IMR-90 (cell line): ENCODE data around the gene CST11. TPM values are rescaled to one million over a fixed set of nuclear protein-coding genes. Genes with fewer than 3 reads are reported as not detected.

ENCODE experiments used
- ATAC-seq: fragments of 200-7000 bp; cut with Tn5 transposase; 2 replicates; pipeline ENCODE4 v1.9.1; 2020; ENCODE audit warnings: low read depth, mild to moderate bottlenecking, moderate library complexity
- BruUV-seq: library from RNA; stranded (reverse); fragments of 400-500 nt; replicated peaks from 2 replicates; lab custom pipeline; 2021; lab: Mats Ljungman, UMichigan
- CTCF ChIA-PET: fragments of 300-600 bp; formaldehyde crosslinking; extraction: SDS; loops from one replicate; lab custom pipeline; 2021; ENCODE audit warnings: antibody characterized with exemption; lab: Yijun Ruan, JAX
- POLR2A ChIA-PET: fragments of 300-600 bp; sonication (Branson Sonifier 250); formaldehyde crosslinking; loops from one replicate; lab custom pipeline; 2022; ENCODE audit warnings: antibody characterized with exemption; ENCODE audit not compliant: unreplicated experiment; lab: Charles Lee
- DNase-seq: peaks from one replicate; pipeline ENCODE4 v3.0.0; 2013
- H2AFZ ChIP-seq: replicated peaks from 2 replicates; pipeline ENCODE3; 2013; ENCODE audit warnings: low read length, mild to moderate bottlenecking; ENCODE audit not compliant: poor library complexity
- H2AK5ac ChIP-seq: 2 replicates; pipeline ENCODE4 v1.6.1; 2013; ENCODE audit warnings: low read depth, low read length, inconsistent platforms
- H2AK9ac ChIP-seq: replicated peaks from 2 replicates; pipeline ENCODE3; 2013; ENCODE audit warnings: mild to moderate bottlenecking, low read depth, low read length, moderate library complexity; ENCODE audit not compliant: poor library complexity
- H2BK120ac ChIP-seq: 2 replicates; pipeline ENCODE4 v1.6.1; 2013; ENCODE audit warnings: low read depth, low read length, inconsistent platforms
- H2BK15ac ChIP-seq: 3 replicates; pipeline ENCODE4 v1.6.1; 2013; ENCODE audit warnings: low read depth, low read length, inconsistent platforms
- H2BK20ac ChIP-seq: 2 replicates; pipeline ENCODE4 v1.6.1; 2013; ENCODE audit warnings: low read depth, mild to moderate bottlenecking, inconsistent platforms, low read length, moderate library complexity
- H2BK5ac ChIP-seq: 2 replicates; pipeline ENCODE4 v1.6.1; 2013; ENCODE audit warnings: mild to moderate bottlenecking, low read depth, low read length, inconsistent platforms; ENCODE audit not compliant: poor library complexity, severe bottlenecking
- H3K14ac ChIP-seq: replicated peaks from 2 replicates; pipeline ENCODE4 v1.6.1; 2013; ENCODE audit warnings: low read depth, low read length, inconsistent platforms
- H3K18ac ChIP-seq: 2 replicates; pipeline ENCODE4 v1.6.1; 2013; ENCODE audit warnings: low read depth, low read length, control low read depth
- H3K23ac ChIP-seq: 2 replicates; pipeline ENCODE4 v1.6.1; 2013; ENCODE audit warnings: low read depth, low read length, inconsistent platforms
- H3K27ac ChIP-seq: 2 replicates; pipeline ENCODE4 v1.5.1; 2013; ENCODE audit warnings: mild to moderate bottlenecking, control low read depth, low read length; ENCODE audit not compliant: insufficient read depth
- H3K27me3 ChIP-seq: 2 replicates; pipeline ENCODE4 v1.6.1; 2013; ENCODE audit warnings: low read length; ENCODE audit not compliant: control insufficient read depth, insufficient read depth
- H3K36me3 ChIP-seq: 2 replicates; pipeline ENCODE4 v1.6.1; 2013; ENCODE audit warnings: low read length, mixed read lengths; ENCODE audit not compliant: control insufficient read depth, insufficient read depth
- H3K4ac ChIP-seq: 2 replicates; pipeline ENCODE4 v1.6.1; 2013; ENCODE audit warnings: low read depth, low read length, inconsistent platforms
- H3K4me1 ChIP-seq: 2 replicates; pipeline ENCODE4 v1.6.1; 2013; ENCODE audit warnings: low read length, mixed read lengths; ENCODE audit not compliant: control insufficient read depth, insufficient read depth
- H3K4me2 ChIP-seq: 2 replicates; pipeline ENCODE4 v1.6.1; 2013; ENCODE audit warnings: low read depth, mild to moderate bottlenecking, control low read depth, low read length, moderate library complexity
- H3K4me3 ChIP-seq: 2 replicates; pipeline ENCODE4 v1.5.1; 2013; ENCODE audit warnings: low read depth, mild to moderate bottlenecking, control low read depth, low read length, moderate library complexity; ENCODE audit not compliant: insufficient read depth
- H3K56ac ChIP-seq: 2 replicates; pipeline ENCODE4 v1.6.1; 2013; ENCODE audit warnings: low read length, inconsistent platforms; ENCODE audit not compliant: insufficient read depth; ENCODE audit errors: extremely low read depth
- H3K79me1 ChIP-seq, 2 experiments: 2 replicates each; pipeline ENCODE4 v1.6.1; 2013; ENCODE audit warnings: low read length in 2 of 2, inconsistent platforms in 1 of 2, low read depth in 1 of 2
- H3K9ac ChIP-seq: 2 replicates; pipeline ENCODE4 v1.6.1; 2013; ENCODE audit warnings: low read depth, low read length, control low read depth
- H3K9me1 ChIP-seq: 2 replicates; pipeline ENCODE4 v1.6.1; 2013; ENCODE audit warnings: low read length, inconsistent platforms; ENCODE audit not compliant: insufficient read depth
- H3K9me3 ChIP-seq: 2 replicates; pipeline ENCODE4 v1.6.1; 2013; ENCODE audit warnings: low read length; ENCODE audit not compliant: control insufficient read depth, insufficient read depth
- H4K20me1 ChIP-seq: 2 replicates; pipeline ENCODE4 v1.6.1; 2013; ENCODE audit warnings: low read length, inconsistent platforms; ENCODE audit not compliant: insufficient read depth
- H4K5ac ChIP-seq: 2 replicates; pipeline ENCODE4 v1.6.1; 2013; ENCODE audit warnings: mild to moderate bottlenecking, low read depth, low read length, control low read depth
- H4K8ac ChIP-seq, 2 experiments: 2 replicates each; pipeline ENCODE4 v1.6.1; 2013; ENCODE audit warnings: low read depth in 2 of 2, low read length in 2 of 2, control low read depth in 1 of 2, inconsistent platforms in 1 of 2
- H4K91ac ChIP-seq: 2 replicates; pipeline ENCODE4 v1.6.1; 2013; ENCODE audit warnings: low read depth, low read length, inconsistent platforms; ENCODE audit not compliant: insufficient read depth
- BHLHE40 ChIP-seq: fragments of 150-350 bp; IDR thresholded peaks from 2 replicates; pipeline ENCODE4 v1.6.1; 2016; ENCODE audit warnings: mild to moderate bottlenecking, low read depth, low read length
- ELK1 ChIP-seq: fragments of 150-350 bp; IDR thresholded peaks from 2 replicates; pipeline ENCODE4 v1.6.1; 2016; ENCODE audit warnings: low read depth, mild to moderate bottlenecking, low read length, moderate library complexity, borderline replicate concordance
- MAZ ChIP-seq: IDR thresholded peaks from 2 replicates; pipeline ENCODE4 v1.6.1; 2012; ENCODE audit warnings: low read depth, mild to moderate bottlenecking, low read length, improper control_type of control experiment, moderate library complexity, borderline replicate concordance
- MXI1 ChIP-seq: IDR thresholded peaks from 2 replicates; pipeline ENCODE4 v1.6.1; 2012; ENCODE audit warnings: low read depth, mild to moderate bottlenecking, low read length, moderate library complexity, borderline replicate concordance
- RCOR1 ChIP-seq: IDR thresholded peaks from 2 replicates; pipeline ENCODE4 v1.6.1; 2012; ENCODE audit warnings: mild to moderate bottlenecking, low read length, improper control_type of control experiment; ENCODE audit not compliant: insufficient replicate concordance
- WGBS, 2 experiments: methylation state at CpG; one replicate each; pipeline versions ENCODE4 v1.1.5 to v1.1.7; 2013; ENCODE audit warnings: missing lambda C conversion rate in 2 of 2; ENCODE audit not compliant: insufficient read length in 1 of 2; ENCODE audit errors: extremely low coverage in 2 of 2; 5-methylcytosine and 5-hydroxymethylcytosine counted together
- dilution Hi-C: fragments of 300-500 bp; cut with HindIII; formaldehyde crosslinking; loops from one replicate; pipeline ENCODE4 v1.14.3; 2018; ENCODE audit warnings: low sequenced_read_pairs; ENCODE audit not compliant: unreplicated experiment
- in situ Hi-C: fragments of 300-500 bp; cut with MboI; formaldehyde crosslinking; loops from 3 replicates; pipeline ENCODE4 v1.14.3; 2019; ENCODE audit warnings: low sequenced_read_pairs, inconsistent platforms, mixed read lengths
- intact Hi-C: fragments of 100-400 bp; cut with micrococcal nuclease; formaldehyde crosslinking; loops from 2 replicates; pipeline ENCODE4 v1.10.0; 2022
- polyA plus RNA-seq, 3 experiments: library from polyadenylated mRNA; depleted of rRNA; stranded (reverse); fragments of >200 nt; gene quantifications; 2 replicates each; pipeline ENCODE4 v1.2.3, GENCODE V29; 2012; ENCODE audit warnings: low replicate concordance in 1 of 3
- total RNA-seq: library from RNA; depleted of rRNA; stranded (reverse); fragments of >200 nt; gene quantifications from 2 replicates; pipeline ENCODE4 v1.2.3, GENCODE V29; 2012

CST11 gene
- total and polyA plus RNA-seq, 2 of the 4 experiments (the other 2 are of a cell fraction) = not detected

GRCh38 chr20:23488996-23489395, 36.3 kb upstream of the CST11 start:
- ATAC-seq = no peak
- Histone ChIP-seq H4K8ac (no peak overlapping the region), H2AK5ac (no peak overlapping the region), H2BK5ac (no peak overlapping the region), H3K14ac (no peak overlapping the region), H3K9ac (no peak overlapping the region), H3K27ac (no peak overlapping the region), H4K5ac (no peak overlapping the region), H3K56ac (no peak overlapping the region), H3K4me3 (no peak overlapping the region), H2BK120ac (no peak overlapping the region), H3K23ac (no peak overlapping the region), H3K18ac (no peak overlapping the region), H4K91ac (no peak overlapping the region), H3K79me1 (no peaks in the 10 kb centered on the region), H3K4ac (no peak overlapping the region), H3K27me3 (no peaks in the 10 kb centered on the region), H3K4me1 (no peaks in the 10 kb centered on the region), H4K20me1 (no peaks in the 10 kb centered on the region), H3K9me3 (no peaks in the 10 kb centered on the region), H2AFZ (no peak overlapping the region), H2BK15ac (no peak overlapping the region), H3K4me2 (no peak overlapping the region), H2BK20ac (no peak overlapping the region), H3K36me3 (no peaks in the 10 kb centered on the region), H3K9me1 (no peaks in the 10 kb centered on the region), H2AK9ac (no peak overlapping the region)
- dilution Hi-C loops = no loop called here
- WGBS, 2 experiments = no CpG with 5 or more reads among the region's 3 CpGs
- in situ Hi-C loops = no loop called here
- ChIA-PET POLR2A (no interaction called here), CTCF (no interaction called here)
- TF ChIP-seq MAZ (no peak), MXI1 (no peak), ELK1 (no peak), RCOR1 (no peak), BHLHE40 (no peak)
- intact Hi-C loops = no loop called here
- no peak for DNase-seq
- no TSS peak for BruUV-seq
